ENCODE results near the gene CPT1B. TPM values are rescaled to one million over a fixed set of nuclear protein-coding genes. Genes with fewer than 3 reads are reported as not detected.

CPT1B gene
- total RNA-seq, 4 donors from 2014 or later = 3.5 to 17.6 (median 8.2) TPM

DNA sequence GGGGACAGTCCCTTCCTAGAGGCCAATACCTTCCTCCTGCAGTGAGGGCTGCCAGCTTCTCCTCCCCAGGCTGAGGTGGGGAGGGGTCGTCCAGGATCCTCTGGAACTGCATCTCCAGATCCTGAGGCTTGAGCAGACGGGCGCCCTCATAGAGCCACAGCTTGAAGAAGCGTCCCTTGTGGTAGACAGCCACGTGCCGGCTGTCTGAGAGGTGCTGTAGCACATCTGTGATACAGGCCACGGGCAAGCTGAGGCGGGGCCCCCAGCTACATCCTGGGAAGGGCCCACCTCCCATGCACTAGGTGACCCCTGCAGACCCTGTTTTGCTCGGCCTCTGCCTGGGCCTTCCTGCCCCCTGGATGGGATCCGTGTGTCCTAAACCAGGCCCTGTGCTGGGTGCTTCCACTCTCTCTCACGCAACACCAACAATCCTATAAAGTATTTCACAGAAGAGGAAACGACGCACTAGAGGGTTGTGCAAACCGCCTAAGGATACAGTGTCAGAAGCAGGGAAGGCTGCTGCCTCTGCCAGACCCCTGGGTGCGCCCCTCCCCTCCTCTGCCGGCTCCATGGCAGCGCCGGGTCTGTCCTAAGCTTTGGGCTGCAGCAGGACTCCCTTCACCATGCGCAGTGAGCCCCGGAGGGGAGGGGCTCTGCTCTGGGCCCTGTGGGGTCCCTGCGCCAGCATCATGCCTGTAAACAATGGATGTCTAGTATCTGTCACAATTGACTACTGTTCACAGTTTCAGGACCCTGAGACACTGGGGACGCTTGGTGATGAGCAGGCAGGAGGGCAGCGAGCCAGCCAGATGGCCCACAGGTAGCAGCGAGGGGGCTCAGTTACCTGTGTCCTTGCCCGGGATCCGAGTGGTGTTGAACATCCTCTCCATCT lies 4.5 kb downstream of the CPT1B start:
- Histone ChIP-seq H3K9me3 (no peaks in the 10 kb centered on the region), H3K4me3 (no peak overlapping the region), H3K27ac (no peak overlapping the region), H3K27me3 (no peaks in the 10 kb centered on the region), H3K4me1 (peaks cover 5 to 12% (median 8%) of the 10 kb centered on the region in 3 donors), H3K36me3 (peaks cover 6 to 74% (median 6%) of the 10 kb centered on the region in 3 donors)
- no peak for DNase-seq
- TF ChIP-seq, protein P1, sequence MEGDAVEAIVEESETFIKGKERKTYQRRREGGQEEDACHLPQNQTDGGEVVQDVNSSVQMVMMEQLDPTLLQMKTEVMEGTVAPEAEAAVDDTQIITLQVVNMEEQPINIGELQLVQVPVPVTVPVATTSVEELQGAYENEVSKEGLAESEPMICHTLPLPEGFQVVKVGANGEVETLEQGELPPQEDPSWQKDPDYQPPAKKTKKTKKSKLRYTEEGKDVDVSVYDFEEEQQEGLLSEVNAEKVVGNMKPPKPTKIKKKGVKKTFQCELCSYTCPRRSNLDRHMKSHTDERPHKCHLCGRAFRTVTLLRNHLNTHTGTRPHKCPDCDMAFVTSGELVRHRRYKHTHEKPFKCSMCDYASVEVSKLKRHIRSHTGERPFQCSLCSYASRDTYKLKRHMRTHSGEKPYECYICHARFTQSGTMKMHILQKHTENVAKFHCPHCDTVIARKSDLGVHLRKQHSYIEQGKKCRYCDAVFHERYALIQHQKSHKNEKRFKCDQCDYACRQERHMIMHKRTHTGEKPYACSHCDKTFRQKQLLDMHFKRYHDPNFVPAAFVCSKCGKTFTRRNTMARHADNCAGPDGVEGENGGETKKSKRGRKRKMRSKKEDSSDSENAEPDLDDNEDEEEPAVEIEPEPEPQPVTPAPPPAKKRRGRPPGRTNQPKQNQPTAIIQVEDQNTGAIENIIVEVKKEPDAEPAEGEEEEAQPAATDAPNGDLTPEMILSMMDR (IDR thresholded peaks at IDR 0.05) = no peak
- no peak for TF ChIP-seq POLR2A (IDR thresholded peaks at IDR 0.05)
- intact Hi-C loops (cut with DNase I) = no loop called here
- WGBS, 2 donors = 89% methylated on average over 6 to 14 of the region's 26 CpGs

DNA sequence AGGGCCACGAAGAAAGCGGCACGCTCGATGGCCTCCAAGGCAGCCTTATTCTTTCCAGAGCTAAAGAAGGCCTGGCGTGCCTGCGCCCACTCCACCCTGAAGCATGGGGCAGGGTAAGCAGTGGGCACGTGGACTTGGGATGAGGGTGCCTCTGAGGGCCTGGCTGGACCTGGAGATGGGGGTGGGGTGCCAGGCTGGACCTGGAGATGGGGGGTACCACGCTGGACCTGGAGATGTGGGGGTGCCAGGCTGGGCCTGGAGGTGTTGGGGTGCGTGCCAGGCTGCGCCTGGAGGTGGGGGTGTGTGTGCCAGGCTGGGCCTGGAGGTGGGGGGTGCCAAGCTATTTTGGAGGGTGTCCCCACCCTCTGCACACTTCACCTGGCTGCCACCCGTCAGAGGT lies 5.3 kb downstream of the CPT1B start:
- peaks cover 6 to 80% (median 6%) of the 10 kb centered on the region in 3 donors for H3K36me3 ChIP-seq
- H3K27ac ChIP-seq = no peak overlapping the region
- no peak overlapping the region for H3K4me3 ChIP-seq
- WGBS, 2 donors = 96% methylated on average over 5 of the region's 11 CpGs; no CpG with 5 or more reads in 1 of the 2 donors
- intact Hi-C loops (cut with DNase I) = no loop called here
- peaks cover under 1 to 5% (median 3%) of the 10 kb centered on the region in 3 donors for H3K4me1 ChIP-seq
- no peaks in the 10 kb centered on the region for H3K27me3 ChIP-seq
- DNase-seq = no peak
- no peak for TF ChIP-seq POLR2A (IDR thresholded peaks at IDR 0.05)
- TF ChIP-seq, protein P1 (IDR thresholded peaks at IDR 0.05) = no peak
- no peaks in the 10 kb centered on the region for H3K9me3 ChIP-seq

DNA sequence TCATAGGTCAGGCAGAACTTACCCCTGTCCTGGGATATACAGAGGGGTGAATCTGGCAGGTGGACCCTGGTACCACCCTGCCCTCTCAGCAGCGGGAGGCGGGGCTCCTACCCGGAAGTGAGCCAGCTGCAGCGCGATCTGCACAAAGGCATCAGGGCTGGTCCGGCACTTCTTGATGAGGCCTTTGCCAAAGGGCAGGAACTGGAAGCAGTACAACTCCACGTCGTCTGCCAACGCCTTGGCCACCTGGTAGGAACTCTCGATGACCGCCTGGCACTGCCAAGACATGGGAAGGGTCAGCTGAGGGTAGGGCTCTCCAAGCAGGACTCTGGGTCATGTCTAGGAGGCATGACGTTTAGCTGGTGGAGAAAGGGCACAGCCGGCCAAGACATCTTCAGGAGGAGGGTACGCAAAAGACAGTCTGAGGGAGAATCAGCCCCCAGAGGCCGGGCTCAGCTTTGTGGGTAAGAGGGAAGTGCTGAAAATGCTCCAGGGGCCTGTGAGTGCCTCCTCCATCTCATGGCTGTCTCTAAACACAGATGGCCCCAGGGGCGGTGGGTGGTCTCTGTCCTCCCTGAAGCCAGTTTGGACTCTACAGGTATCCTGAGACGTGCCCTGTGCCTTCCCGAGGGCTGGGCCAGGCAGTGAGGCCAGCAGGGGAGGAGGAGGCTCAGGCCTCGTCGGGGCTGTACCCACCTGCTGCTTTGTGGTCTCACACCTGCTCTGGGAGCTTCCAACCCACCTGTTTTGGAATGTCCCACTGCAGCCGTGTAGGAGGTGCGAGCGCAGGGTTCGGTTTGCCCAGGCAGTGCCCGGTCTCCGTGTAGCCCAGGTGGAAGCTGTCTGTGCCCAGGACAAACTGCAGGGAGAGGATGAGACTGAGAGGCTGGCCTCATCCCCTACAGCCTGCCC lies 6.7 kb downstream of the CPT1B start:
- intact Hi-C loops (cut with DNase I) = no loop called here
- no peak overlapping the region for H3K4me3 ChIP-seq
- WGBS, 2 donors = 84 to 100% methylated on average over 1 to 7 of the region's 26 CpGs
- peaks cover 6 to 87% (median 6%) of the 10 kb centered on the region in 3 donors for H3K36me3 ChIP-seq
- no peaks in the 10 kb centered on the region for H3K9me3 ChIP-seq
- H3K27me3 ChIP-seq = no peaks in the 10 kb centered on the region
- TF ChIP-seq, protein P1 (IDR thresholded peaks at IDR 0.05) = no peak
- TF ChIP-seq POLR2A (IDR thresholded peaks at IDR 0.05) = no peak
- no peak overlapping the region for H3K27ac ChIP-seq
- H3K4me1 ChIP-seq = peaks cover 0 to 8% (median 3%) of the 10 kb centered on the region in 3 donors
- DNase-seq = no peak

DNA sequence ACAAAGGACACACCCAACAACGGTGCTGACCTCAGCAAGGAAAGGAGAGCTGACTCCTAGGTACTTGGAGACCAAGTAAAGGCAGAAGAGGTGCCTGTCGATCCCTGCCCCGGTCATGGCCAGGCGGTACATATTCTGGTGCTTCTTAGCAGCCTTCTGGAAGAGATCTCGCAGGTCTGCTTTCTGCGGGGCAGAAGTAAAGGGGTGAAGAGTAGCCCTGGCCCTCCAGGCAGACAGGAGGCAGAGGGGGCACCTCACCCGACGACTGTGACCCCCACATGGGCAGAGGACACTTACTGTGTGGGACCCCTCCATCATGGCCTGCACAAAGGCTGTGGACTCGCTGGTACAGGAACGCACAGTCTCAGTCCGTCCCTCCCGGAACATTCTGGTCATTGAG lies 7.4 kb downstream of the CPT1B start:
- Histone ChIP-seq H3K9me3 (no peaks in the 10 kb centered on the region), H3K27ac (no peak overlapping the region), H3K36me3 (peaks cover 6 to 82% (median 6%) of the 10 kb centered on the region in 3 donors), H3K4me3 (no peak overlapping the region), H3K27me3 (no peaks in the 10 kb centered on the region), H3K4me1 (peaks cover 0 to 8% (median 3%) of the 10 kb centered on the region in 3 donors)
- WGBS, 2 donors = 88 to 97% methylated on average over 6 to 12 of the region's 12 CpGs
- intact Hi-C loops (cut with DNase I) = no loop called here
- no peak for DNase-seq
- TF ChIP-seq, protein P1 (IDR thresholded peaks at IDR 0.05) = no peak
- TF ChIP-seq POLR2A (IDR thresholded peaks at IDR 0.05) = no peak

Data from esophagus squamous epithelium (tissue), 5 donors.